HG03565 (cell line): Measurements from ENCODE around the gene OXSR1.

Source experiments
- ATAC-seq: cut with Tn5 transposase; IDR thresholded peaks from one replicate; pipeline ENCODE4 v1.9.1; 2021; ENCODE audit warnings: mild to moderate bottlenecking, moderate library complexity; ENCODE audit not compliant: unreplicated experiment

Gene OXSR1

GRCh38 chr3:38297947-38298711, 132.8 kb downstream of the OXSR1 start:
- ATAC-seq, result no peak
